Mesenchymal stem cell (in vitro differentiated cells and primary cell): ENCODE measurements around the gene CNIH1.

Experiments
- DNase-seq: peaks from one replicate; pipeline ENCODE4 v3.0.0-alpha.2; 2013
- H2AFZ ChIP-seq: one replicate; pipeline ENCODE4 v1.6.1; 2013; ENCODE audit warnings: low read depth, mild to moderate bottlenecking, control low read depth, inconsistent platforms, low read length, moderate library complexity
- H2AK5ac ChIP-seq: 2 replicates; pipeline ENCODE4 v1.6.1; 2013; ENCODE audit warnings: low read length, moderate library complexity, mild to moderate bottlenecking, inconsistent platforms; ENCODE audit not compliant: severe bottlenecking
- H2BK120ac ChIP-seq: one replicate; pipeline ENCODE4 v1.6.1; 2013; ENCODE audit warnings: low read depth, mild to moderate bottlenecking, inconsistent platforms, low read length, moderate library complexity
- H2BK12ac ChIP-seq, 2 experiments: one replicate each; pipeline ENCODE4 v1.6.1; 2013; ENCODE audit warnings: inconsistent platforms in 2 of 2, low read length in 2 of 2, mild to moderate bottlenecking in 2 of 2, moderate library complexity in 2 of 2, control low read depth in 1 of 2
- H2BK15ac ChIP-seq: one replicate; pipeline ENCODE4 v1.6.1; 2013; ENCODE audit warnings: mild to moderate bottlenecking, low read depth, inconsistent platforms; ENCODE audit not compliant: poor library complexity, severe bottlenecking
- H2BK5ac ChIP-seq: 2 replicates; pipeline ENCODE4 v1.6.1; 2013; ENCODE audit warnings: low read depth, mild to moderate bottlenecking, low read length, control low read depth, inconsistent platforms; ENCODE audit not compliant: poor library complexity, severe bottlenecking
- H3K14ac ChIP-seq, 2 experiments: one replicate each; pipeline ENCODE4 v1.6.1; 2013; ENCODE audit warnings: inconsistent platforms in 2 of 2, low read length in 2 of 2, control low read depth in 1 of 2, mild to moderate bottlenecking in 1 of 2, moderate library complexity in 1 of 2
- H3K18ac ChIP-seq, 2 experiments: one replicate each; pipeline ENCODE4 v1.6.1; 2013; ENCODE audit warnings: inconsistent platforms in 2 of 2, low read length in 2 of 2, control low read depth in 1 of 2, low read depth in 1 of 2, mild to moderate bottlenecking in 1 of 2
- H3K23ac ChIP-seq, 2 experiments: one replicate each; pipeline ENCODE4 v1.6.1; 2013; ENCODE audit warnings: inconsistent platforms in 2 of 2, low read length in 2 of 2, mild to moderate bottlenecking in 2 of 2, moderate library complexity in 2 of 2, control low read depth in 1 of 2
- H3K27ac ChIP-seq: 2 replicates; pipeline ENCODE4 v1.5.1; 2013; ENCODE audit warnings: mild to moderate bottlenecking, moderate library complexity, low read length, control low read depth, inconsistent platforms; ENCODE audit not compliant: poor library complexity, severe bottlenecking
- H3K27me3 ChIP-seq, 2 experiments: 2 replicates each; pipeline versions ENCODE4 v1.6.1 to v1.7.0; 2013; ENCODE audit warnings: low read length in 2 of 2, mild to moderate bottlenecking in 2 of 2, moderate library complexity in 2 of 2, control low read depth in 1 of 2, inconsistent platforms in 1 of 2; ENCODE audit not compliant: control insufficient read depth in 1 of 2, insufficient read depth in 1 of 2
- H3K36me3 ChIP-seq, 2 experiments: 2 replicates each; pipeline versions ENCODE4 v1.6.1 to v1.7.0; 2013; ENCODE audit warnings: low read length in 2 of 2, control low read depth in 1 of 2, inconsistent platforms in 1 of 2, low read depth in 1 of 2, mild to moderate bottlenecking in 1 of 2; ENCODE audit not compliant: insufficient read depth in 2 of 2, control insufficient read depth in 1 of 2
- H3K4ac ChIP-seq, 2 experiments: one replicate each; pipeline ENCODE4 v1.6.1; 2013; ENCODE audit warnings: inconsistent platforms in 2 of 2, low read length in 2 of 2, mild to moderate bottlenecking in 2 of 2, moderate library complexity in 2 of 2, control low read depth in 1 of 2, low read depth in 1 of 2
- H3K4me1 ChIP-seq: 2 replicates; pipeline ENCODE4 v1.6.1; 2013; ENCODE audit warnings: low read depth, low read length, control low read depth; ENCODE audit not compliant: control insufficient read depth, insufficient read depth
- H3K4me2 ChIP-seq: 2 replicates; pipeline ENCODE4 v1.6.1; 2013; ENCODE audit warnings: low read length, mild to moderate bottlenecking, inconsistent platforms; ENCODE audit not compliant: poor library complexity, severe bottlenecking
- H3K4me3 ChIP-seq, 2 experiments: 2 replicates each; pipeline versions ENCODE4 v1.5.1 to v1.7.0; 2013; ENCODE audit warnings: low read length in 2 of 2, mild to moderate bottlenecking in 2 of 2, control low read depth in 1 of 2, low read depth in 1 of 2; ENCODE audit not compliant: insufficient read depth in 1 of 2
- H3K79me1 ChIP-seq: replicated peaks from 2 replicates; pipeline ENCODE4 v1.6.1; 2013; ENCODE audit warnings: mild to moderate bottlenecking, control low read depth, low read length, inconsistent platforms; ENCODE audit not compliant: poor library complexity, severe bottlenecking
- H3K9ac ChIP-seq: 2 replicates; pipeline ENCODE4 v1.7.0; 2013; ENCODE audit warnings: mild to moderate bottlenecking, low read length, moderate library complexity
- H3K9me3 ChIP-seq: 2 replicates; pipeline ENCODE4 v1.7.0; 2013; ENCODE audit warnings: mild to moderate bottlenecking, low read length; ENCODE audit not compliant: control insufficient read depth
- H4K8ac ChIP-seq: one replicate; pipeline ENCODE4 v1.6.1; 2013; ENCODE audit warnings: inconsistent platforms, mild to moderate bottlenecking, low read length, moderate library complexity
- H4K91ac ChIP-seq: one replicate; pipeline ENCODE4 v1.6.1; 2013; ENCODE audit warnings: mild to moderate bottlenecking, low read length, inconsistent platforms
- WGBS: methylation state at CpG from one replicate; pipeline ENCODE4 v1.1.7; 2013; ENCODE audit warnings: mixed read lengths; 5-methylcytosine and 5-hydroxymethylcytosine counted together

CNIH1 gene

GRCh38 chr14:54423991-54424390 is 17.2 kb downstream of the CNIH1 start:
- H3K4me2 ChIP-seq = no peak overlapping the region
- no peak overlapping the region for H3K4ac ChIP-seq
- H3K4me1 ChIP-seq = no peaks in the 10 kb centered on the region
- no peak overlapping the region for H2BK120ac ChIP-seq
- H2AFZ ChIP-seq = no peak overlapping the region
- peaks cover under 1 to 59% of the 10 kb centered on the region in 2 experiments for H3K36me3 ChIP-seq
- no peak overlapping the region for H2BK15ac ChIP-seq
- H2BK12ac ChIP-seq = no peak overlapping the region
- H3K14ac ChIP-seq = no peak overlapping the region
- no peak overlapping the region for H2BK5ac ChIP-seq
- no peak overlapping the region for H3K4me3 ChIP-seq
- no peaks in the 10 kb centered on the region for H3K9me3 ChIP-seq
- peaks cover 4% of the 10 kb centered on the region for H3K79me1 ChIP-seq
- no peak overlapping the region for H4K8ac ChIP-seq
- no peak overlapping the region for H3K23ac ChIP-seq
- H2AK5ac ChIP-seq = no peak overlapping the region
- H3K18ac ChIP-seq = no peak overlapping the region
- H3K27me3 ChIP-seq = no peaks in the 10 kb centered on the region
- no peak overlapping the region for H3K9ac ChIP-seq
- no peak for DNase-seq
- H3K27ac ChIP-seq = no peak overlapping the region
- no peak overlapping the region for H4K91ac ChIP-seq

GRCh38 chr14:54420478-54421142 is 20.6 kb downstream of the CNIH1 start:
- no peak overlapping the region for H3K4me3 ChIP-seq
- H3K9me3 ChIP-seq = no peaks in the 10 kb centered on the region
- H3K9ac ChIP-seq = peak overlapping the region; percentile 67
- H3K4me2 ChIP-seq = no peak overlapping the region
- H3K36me3 ChIP-seq = peaks cover 0 to 41% of the 10 kb centered on the region in 2 experiments
- H3K27me3 ChIP-seq = no peaks in the 10 kb centered on the region
- H2BK15ac ChIP-seq = no peak overlapping the region
- H2AFZ ChIP-seq = no peak overlapping the region
- H3K27ac ChIP-seq = no peak overlapping the region
- DNase-seq = peak; percentile 72
- H2AK5ac ChIP-seq = no peak overlapping the region
- H4K91ac ChIP-seq = no peak overlapping the region
- 53% methylated on average over 7 of the region's 7 CpGs for WGBS
- no peak overlapping the region for H3K14ac ChIP-seq
- no peak overlapping the region for H2BK12ac ChIP-seq
- no peak overlapping the region for H3K23ac ChIP-seq
- H3K4ac ChIP-seq = no peak overlapping the region
- H4K8ac ChIP-seq = no peak overlapping the region
- H2BK120ac ChIP-seq = no peak overlapping the region
- H3K4me1 ChIP-seq = no peaks in the 10 kb centered on the region
- H3K79me1 ChIP-seq = peaks cover 1% of the 10 kb centered on the region
- no peak overlapping the region for H2BK5ac ChIP-seq
- H3K18ac ChIP-seq = no peak overlapping the region

GRCh38 chr14:54411371-54411770 is 29.8 kb downstream of the CNIH1 start:
- no peak for DNase-seq

GRCh38 chr14:54410215-54410614 is 31.0 kb downstream of the CNIH1 start:
- Histone ChIP-seq H3K23ac (no peak overlapping the region), H2AK5ac (no peak overlapping the region), H2BK15ac (no peak overlapping the region), H3K18ac (no peak overlapping the region), H3K27ac (no peak overlapping the region), H3K79me1 (peaks cover 2% of the 10 kb centered on the region), H3K27me3 (no peaks in the 10 kb centered on the region), H3K4me1 (no peaks in the 10 kb centered on the region), H3K36me3 (peaks cover 0 to 15% of the 10 kb centered on the region in 2 experiments), H2AFZ (no peak overlapping the region), H2BK5ac (no peak overlapping the region), H2BK120ac (no peak overlapping the region), H4K91ac (no peak overlapping the region), H2BK12ac (no peak overlapping the region), H3K4me2 (no peak overlapping the region), H3K9ac (no peak overlapping the region), H3K9me3 (no peaks in the 10 kb centered on the region), H4K8ac (no peak overlapping the region), H3K4me3 (no peak overlapping the region), H3K14ac (no peak overlapping the region), H3K4ac (no peak overlapping the region)
- no peak for DNase-seq
- WGBS = no CpG with 5 or more reads among the region's 1 CpG

More at GRCh38 chr14:54411371-54411770, 29.8 kb downstream of the CNIH1 start:
- no peak overlapping the region for H4K8ac ChIP-seq
- H3K36me3 ChIP-seq = peaks cover 0 to 15% of the 10 kb centered on the region in 2 experiments
- no peak overlapping the region for H3K27ac ChIP-seq
- H2BK12ac ChIP-seq = no peak overlapping the region
- no peak overlapping the region for H2AK5ac ChIP-seq
- no peak overlapping the region for H2BK120ac ChIP-seq
- no peak overlapping the region for H2AFZ ChIP-seq
- H3K4ac ChIP-seq = no peak overlapping the region
- H2BK5ac ChIP-seq = no peak overlapping the region
- H3K4me3 ChIP-seq = no peak overlapping the region
- H3K18ac ChIP-seq = no peak overlapping the region
- peaks cover 2% of the 10 kb centered on the region for H3K79me1 ChIP-seq
- H3K23ac ChIP-seq = no peak overlapping the region
- H3K27me3 ChIP-seq = no peaks in the 10 kb centered on the region
- no peak overlapping the region for H3K9ac ChIP-seq
- no peaks in the 10 kb centered on the region for H3K4me1 ChIP-seq
- 100% methylated on average over 1 of the region's 3 CpGs for WGBS
- H3K14ac ChIP-seq = no peak overlapping the region
- H3K4me2 ChIP-seq = no peak overlapping the region
- H4K91ac ChIP-seq = no peak overlapping the region
- H2BK15ac ChIP-seq = no peak overlapping the region
- no peaks in the 10 kb centered on the region for H3K9me3 ChIP-seq
